Left renal cortex interstitium (tissue), 4 donors: ENCODE data around the gene SGPP2. TPM values are rescaled to one million over a fixed set of nuclear protein-coding genes. Genes with fewer than 3 reads are reported as not detected.

Source experiments
- DNase-seq, 4 donors: peaks; one replicate each; pipeline ENCODE4 v3.0.0-alpha.2; 2013; ENCODE audit warnings: low read depth in 4 of 4, low spot score in 2 of 4, missing footprints in 1 of 4
- polyA plus RNA-seq, 4 donors: library from polyadenylated mRNA; unstranded; fragments of 120-200 nt; gene quantifications; one replicate each; pipeline ENCODE4 v1.2.1, GENCODE V29; 2013; ENCODE audit not compliant: insufficient read length in 4 of 4

SGPP2 gene
- polyA plus RNA-seq, 4 donors: 17.1 to 20.2 (median 17.3) TPM

DNA sequence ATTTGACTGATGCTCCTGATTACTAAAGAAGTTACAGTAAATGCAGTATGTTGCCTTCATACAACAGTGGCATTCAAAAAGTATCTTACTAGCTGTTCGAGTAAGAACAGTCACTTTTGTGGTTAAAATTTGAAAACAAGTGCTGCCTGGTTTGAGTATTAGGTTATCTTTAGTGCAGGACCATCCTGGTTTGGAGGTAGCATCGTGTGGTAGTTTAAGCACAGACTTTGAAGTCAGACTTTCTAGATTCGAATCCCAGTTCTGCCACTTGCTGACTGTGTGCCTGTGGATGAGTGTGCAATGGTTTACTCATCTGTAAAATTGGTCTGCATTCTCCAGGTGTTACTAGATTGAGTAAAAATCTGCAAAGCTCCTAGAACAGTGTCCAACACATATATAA, 96.8 kb downstream of the SGPP2 start:
- DNase-seq: no peak

DNA sequence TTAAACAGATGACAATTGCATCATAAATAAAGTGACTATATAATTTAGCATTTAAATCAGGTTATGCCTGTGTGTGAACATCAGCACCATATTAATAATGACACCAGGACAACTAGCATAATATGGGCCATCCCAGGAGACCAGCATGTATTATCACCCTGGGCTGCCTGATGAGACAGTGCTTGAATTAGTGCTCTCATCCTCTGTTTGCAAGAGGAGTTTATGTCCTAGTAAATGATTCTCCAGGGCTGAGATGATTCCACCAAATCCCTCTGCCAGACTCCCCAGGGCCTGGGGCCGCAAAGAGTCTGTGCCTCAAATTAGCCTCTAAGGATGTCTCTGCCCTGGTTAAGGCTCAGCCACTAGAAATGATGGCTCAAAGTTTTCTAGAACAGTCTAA, 97.7 kb downstream of the SGPP2 start:
- DNase-seq: no peak

DNA sequence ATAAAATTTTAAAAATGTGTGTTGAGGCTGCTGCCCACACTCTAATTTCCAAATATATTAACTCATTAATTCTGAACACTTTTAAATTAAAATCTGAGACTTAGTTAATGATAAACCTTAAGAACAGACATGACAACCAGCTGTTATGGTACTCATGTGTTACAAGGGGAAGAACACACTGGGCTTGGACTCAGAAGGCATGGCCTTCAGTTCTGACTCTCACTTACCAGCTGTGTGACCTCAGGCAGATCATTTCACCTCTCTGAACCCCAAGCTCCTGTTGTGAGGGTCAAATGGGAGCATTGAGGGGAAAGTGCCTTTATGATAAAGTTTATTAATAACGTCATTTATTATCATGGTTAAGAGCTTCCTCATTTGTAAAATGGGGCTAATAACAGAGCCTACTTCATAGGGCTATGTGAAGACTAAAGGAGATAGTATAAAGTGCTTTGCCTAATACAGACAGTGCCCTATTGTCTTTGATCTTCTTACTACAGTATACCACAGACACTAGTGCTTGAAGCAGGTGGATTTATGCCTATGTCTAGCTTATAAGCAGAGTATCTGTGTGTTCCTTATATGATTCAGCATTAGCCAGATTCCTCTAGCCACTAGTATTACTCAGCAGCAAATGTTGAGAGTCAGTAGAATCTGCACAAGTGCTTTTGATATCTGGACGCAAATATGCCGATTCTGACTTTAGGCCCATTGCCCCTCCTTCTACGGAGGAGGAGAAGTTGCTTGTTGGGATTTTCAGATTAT, 99.6 kb downstream of the SGPP2 start:
- no peak for DNase-seq

DNA sequence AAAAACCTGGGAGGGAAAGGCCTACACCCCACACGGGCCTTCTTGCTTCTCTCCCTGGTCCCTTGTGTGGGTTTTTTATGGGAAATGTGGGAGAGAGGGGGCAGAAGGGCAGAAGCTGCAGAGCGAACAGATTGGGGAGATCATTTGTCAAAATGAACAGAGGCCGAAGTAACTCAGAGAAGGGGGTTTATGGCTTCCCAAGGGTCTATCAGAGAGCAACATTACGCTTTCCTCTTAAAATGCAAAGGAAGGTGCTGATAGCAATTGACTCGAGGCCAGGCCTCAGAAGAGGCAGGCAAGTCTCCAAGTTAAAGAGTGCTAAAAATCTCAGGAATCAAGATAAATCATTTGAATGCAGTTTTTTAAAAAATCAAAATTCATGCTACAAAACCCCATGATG, 101.5 kb downstream of the SGPP2 start:
- peak in 2 of 4 donors; percentile 49 to 60 for DNase-seq

DNA sequence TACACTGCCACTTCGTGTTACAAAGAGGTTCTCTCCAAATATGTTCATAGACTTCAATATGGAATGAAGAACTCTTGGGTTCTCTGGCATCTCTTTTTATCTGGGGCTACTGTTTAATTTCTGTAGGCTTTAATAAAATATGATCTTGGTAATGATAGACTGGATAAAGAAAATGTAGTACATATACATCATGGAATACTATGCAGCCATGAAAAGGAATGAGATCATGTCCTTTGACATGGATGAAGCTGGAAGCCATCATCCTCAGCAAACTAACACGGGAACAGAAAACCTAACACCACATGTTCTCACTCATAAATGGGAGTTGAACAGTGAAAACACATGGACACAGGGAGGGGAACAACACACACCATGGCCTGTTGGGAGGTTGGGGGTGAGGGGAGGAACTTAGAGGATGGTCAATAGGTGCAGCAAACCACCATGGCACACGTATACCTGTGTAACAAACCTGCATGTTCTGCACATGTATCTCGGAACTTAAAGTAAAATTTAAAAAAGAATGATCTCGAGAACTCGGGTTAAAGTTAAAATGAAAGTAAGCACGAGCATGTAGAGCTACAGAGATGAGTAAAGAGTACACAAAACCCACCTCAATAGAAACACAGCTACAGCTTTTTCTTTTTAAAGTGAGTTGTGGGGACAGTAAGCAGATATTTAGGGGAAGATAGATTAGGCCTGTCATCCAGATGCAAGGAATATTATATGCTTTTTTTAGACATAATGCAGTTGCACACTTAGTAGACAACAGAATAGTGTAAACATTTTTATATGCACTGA, 102.3 kb downstream of the SGPP2 start:
- DNase-seq: no peak

DNA sequence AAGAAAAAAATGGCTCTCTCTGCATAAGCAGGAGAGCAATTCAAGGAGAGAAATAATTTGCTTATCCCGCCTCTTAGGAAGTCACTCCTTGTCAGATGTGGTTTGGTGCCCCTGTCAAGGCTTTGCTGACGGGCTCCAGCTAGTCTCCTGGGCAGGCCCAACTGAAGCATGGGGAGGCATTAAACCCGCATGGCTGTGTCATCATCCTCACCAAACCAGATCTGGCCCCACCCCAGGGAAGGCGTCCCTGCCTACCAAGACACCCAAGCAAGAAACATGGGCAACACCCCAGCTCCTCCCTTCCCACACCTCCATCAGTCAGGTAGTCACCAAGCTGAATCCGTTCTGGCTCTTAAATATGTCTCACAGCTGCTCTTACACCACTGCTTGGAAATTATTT, 108.0 kb downstream of the SGPP2 start:
- no peak for DNase-seq

DNA sequence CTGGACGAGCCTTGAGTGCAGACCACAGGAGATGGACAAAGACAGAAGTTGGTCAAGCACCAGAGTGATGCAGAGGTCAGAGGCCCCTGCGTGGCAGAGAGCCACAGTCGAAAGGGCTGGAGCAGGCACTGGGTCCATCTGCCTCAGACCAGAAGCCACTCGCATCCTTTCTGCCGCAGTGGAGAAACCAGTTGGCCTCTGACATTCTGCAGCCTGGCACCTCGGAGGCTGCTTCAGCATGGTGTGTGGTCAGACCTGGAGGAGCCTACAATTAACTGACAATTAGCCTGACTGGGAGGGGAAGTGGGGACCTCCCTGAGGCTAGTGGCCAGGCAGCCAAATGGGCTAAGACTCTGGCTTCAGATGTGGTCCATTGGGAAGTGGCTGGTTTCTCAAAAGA, 111.1 kb downstream of the SGPP2 start:
- no peak for DNase-seq

DNA sequence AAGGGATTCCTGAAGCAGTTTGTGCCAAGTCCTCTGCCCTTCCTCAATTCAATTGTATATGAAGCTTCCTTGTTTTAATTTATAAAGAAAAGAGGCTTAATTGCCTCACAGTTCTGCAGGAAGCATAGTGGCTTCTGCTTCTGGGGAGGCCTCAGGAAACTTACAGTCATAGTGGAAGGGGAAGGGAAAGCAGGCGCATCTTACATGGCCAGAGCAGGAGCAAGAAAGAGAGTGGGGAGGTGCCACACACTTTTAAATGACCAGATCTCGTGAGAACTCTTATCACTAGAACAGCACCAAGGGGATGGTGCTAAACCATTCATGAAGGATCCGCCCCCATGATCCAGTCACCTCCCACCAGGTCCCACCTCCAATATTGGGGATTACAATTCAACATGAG, 114.2 kb downstream of the SGPP2 start:
- DNase-seq: no peak

DNA sequence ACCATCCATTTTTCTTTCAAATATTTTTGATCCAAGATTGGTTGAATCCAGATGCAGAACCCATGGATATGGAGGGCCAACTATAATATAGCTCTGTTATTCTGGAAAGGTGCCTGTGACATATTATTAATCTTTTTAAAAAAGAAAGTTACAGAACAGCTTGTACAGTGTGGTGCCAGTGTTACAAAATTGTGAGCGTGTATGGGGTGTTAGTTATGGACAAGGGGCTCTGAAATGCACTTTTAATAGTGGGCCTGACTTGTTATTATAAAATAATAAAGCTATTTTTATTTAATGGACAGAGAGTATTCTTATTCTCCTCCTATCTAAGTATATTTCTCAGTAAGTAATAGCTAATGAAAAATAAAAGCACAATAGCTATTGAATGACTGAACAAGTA, 120.3 kb downstream of the SGPP2 start:
- no peak for DNase-seq

DNA sequence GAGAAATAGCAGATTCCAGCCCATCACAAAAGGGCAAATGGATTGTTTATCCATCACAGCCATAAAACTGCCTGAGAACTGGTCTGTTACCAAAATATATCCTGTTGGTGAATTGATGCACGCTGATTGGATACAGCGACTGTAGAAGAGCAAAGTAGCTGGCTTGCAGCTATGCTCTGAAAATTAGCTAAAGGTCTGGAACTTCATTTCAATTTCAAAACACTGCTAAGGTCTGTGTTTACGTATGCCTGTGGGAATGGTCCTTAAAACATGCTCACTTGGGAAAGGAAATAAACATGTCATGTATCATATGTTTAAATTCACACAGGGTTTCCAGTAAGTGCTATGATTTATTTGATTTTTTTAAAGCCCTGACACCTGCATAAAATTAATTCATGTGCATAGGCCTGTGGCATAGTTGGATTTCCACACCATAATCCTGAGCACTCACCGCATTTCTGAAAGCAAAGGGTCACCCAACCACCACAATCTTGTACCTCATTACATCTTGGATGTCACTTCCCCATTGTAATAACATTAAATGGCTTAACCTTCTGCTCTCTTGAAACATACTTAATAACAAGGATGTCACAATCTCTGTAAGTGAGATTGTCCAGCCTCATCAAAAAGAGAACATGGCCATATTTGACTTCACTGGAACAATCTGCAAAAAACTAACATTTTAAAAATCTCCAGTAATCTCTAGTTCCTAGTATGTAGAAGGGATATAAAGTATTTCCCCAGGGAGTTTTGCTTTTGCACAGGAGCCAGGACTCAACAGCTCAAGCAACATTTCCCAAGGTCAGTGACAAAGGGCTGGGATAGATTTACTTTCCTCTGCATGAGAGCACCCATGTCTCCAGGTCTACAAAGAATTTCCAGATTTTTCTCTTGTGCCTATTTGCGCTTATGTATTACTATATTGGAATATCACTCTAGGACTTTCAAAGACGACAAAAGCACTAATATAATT, 121.8 kb downstream of the SGPP2 start:
- DNase-seq: peak in 1 of 4 donors; percentile 28

DNA sequence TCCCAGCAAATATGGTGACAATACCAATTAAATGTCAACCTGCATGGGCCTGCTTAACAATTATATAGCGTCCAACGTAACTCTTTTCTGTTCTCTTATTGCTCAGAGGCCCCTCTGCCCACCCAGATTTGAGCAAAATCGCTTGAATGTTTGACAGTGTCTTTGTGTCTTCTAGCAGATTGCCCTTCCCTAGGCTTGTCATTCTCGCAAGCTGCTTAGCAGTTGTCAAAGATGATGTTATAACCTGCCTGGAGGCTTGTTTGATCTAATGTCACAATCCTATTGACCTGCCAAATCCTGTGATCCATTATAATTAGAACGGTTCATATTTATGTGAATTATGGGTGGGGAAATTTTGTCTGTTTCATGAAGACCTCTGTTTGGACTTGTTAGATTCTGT, 122.7 kb downstream of the SGPP2 start:
- DNase-seq: no peak

DNA sequence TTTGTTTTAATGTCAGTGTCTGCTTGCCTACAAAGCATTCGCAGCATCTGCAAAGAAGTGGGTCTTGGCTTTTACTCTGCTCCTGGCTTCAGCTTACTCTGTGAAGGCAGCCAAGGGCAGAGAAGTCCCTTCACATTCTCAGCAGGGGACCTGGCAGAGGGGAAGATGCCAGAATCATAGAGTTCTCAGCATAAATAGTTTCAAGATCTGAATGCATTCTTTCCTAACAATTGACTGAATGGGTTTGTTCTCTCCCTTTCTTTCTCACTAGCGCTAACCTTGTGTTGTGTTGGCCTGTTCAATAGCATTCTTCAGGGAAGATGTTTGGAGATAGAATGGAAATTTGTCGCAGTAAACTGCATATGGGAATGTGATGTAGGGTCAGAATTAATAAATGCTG, 124.6 kb downstream of the SGPP2 start:
- no peak for DNase-seq

DNA sequence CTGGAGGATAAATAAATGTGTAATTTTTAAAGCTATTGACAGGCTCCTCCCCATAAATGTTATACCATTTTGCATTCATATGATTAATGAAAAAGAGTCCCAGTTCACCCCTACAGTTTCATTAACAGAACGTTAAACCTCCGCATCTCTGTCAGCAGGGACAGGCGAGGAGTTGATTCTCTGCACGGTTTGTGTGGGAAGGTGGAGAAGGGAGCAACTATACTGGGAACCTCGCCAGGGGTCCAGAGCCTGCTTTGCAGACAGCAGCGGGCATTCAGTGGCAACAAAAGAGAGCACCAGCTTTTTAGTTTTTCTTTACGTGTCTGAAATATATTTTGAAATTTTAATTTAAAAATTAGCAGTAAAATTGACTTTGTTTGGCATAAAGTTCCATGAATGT, 130.2 kb downstream of the SGPP2 start:
- DNase-seq: no peak

DNA sequence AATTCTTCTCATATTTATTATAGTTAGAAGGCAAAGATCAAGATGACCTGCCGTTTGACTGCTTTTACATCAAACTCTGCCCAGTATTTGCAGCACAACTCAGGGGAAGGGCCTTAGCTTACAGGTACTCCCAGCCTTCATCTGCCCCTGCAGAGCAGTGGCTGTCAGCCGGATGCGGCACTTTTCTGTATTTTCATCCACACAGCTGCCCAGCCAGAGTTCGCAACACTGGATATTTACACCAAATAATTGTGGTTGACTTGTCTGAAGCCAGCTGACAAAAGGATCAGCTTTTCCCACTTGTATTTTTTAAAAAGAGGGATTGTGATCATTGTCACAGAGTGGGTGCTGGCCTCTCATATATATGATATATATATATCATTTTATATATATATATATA, 136.8 kb downstream of the SGPP2 start:
- DNase-seq: no peak

DNA sequence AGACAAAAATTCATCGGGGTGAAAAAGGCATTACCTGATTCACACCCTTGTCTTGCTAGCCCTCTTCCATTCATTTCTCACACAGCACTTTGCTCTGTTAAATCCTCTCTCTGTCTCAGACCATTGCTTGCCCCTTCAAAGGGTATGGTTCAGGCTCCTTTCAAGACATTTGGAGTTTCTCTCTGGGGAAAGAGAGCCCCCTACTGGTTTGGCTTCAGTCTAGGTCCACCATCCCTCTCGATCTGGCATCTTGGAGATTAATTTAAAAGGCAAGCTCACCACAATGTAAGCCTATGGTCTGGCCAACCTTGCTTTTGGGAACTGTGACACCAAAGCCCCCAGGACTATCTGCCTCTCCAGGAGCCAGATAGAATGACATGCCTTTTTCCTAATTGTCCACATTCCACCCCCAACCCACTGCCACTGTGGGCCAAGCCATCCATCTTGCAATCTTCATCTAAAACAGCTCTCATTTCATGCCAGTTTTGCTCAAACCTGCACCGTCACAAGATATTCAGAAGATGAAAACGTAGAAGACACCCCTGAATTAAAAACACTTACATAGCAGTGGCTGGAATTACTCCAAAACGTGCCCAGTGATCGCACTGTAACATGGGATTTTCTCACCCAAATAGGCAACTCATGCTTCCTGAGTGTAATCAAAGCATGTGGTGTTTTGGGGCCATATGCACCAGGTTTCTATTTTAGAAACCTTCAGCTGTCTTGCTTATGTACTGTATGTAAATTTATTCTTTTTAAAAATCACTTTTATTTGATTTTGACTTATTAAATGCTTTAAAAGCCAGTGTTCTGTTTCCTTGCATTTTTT, 137.7 kb downstream of the SGPP2 start:
- DNase-seq: peak in 3 of 4 donors; percentile 59 to 76 (median 64)

DNA sequence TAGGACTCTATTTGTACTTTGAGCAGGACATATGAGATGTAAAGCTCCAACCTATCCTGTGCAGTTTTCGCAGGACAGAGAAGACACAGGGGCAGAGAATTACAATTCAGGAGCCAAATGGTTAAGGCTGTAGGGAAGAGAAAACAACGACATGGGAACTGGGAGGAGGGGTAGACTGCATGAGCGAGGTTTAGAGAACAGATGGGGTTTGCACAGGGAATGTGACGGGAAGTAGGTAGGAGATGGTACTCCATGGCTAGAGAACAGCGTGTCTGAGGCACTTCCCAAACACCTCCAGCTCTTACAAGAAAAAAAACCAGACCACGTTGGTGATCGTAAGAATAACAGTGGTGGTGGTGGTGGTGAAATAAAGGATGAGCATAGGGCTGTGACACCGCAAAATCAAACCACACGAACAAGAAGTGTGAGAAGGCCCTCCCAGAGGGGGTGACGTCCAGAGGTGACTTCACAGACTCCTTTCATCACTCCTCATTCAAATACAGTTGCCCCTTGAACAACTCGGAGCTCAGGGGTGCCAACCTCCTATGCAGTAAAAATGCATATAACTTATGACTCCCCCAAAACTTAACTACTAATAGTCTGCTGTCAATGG, 138.9 kb downstream of the SGPP2 start:
- no peak for DNase-seq

DNA sequence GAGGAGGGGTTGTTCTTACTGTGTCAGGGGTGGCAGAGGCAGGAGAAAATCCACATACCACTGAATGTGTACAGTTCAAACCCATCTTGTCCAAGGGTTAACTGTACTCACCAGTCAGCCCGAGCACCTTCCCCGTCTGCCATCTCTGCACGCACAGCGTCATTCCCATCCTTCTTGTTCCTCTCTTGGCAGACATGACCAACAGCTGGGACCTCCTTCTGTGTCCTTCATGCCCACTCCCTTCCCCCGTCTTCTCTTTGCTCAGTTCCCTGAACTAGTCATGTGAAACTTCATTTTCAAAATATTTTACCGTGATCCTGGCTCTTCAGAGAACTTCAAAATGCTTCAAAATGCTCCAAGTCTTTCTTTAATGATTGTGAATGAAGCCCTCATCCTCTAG, 139.6 kb downstream of the SGPP2 start:
- DNase-seq: no peak

DNA sequence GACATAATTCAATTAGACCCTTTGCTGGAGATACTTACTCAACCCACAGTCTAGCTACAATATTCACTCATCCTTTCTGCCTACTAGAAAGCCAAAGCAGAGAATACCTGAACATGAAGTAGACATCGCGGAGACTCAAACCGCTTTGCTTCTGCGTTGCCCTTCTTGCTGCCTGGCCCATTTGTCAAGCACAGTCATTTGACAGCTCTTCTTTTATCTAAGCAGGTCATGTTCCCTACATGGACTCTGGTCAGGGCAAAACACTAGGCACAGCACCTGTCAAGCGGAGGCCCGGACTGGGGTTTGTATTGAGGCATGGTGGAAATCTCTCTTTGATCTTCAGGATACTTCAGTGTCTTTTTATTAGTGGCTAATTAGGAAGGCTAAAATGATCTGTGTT, 141.9 kb downstream of the SGPP2 start:
- DNase-seq: no peak

DNA sequence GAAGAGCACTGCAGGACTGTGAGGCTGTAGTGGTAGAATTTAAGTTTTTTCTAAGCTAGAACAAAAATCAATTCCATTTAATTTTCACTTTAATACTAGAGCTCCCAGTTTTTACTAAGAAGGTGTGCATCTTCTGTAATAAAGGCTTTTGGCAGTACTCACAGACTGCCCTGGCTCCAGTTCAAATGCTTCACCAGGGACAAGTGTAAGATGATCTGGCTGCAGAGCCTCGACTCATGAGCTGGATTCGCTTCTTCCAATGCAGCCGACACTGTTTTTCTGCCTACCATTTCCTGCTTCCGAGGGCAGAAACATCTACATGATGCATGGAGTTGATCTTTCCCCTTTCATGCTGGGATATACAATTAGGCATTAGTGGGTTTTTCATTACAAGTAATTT, 144.5 kb downstream of the SGPP2 start:
- no peak for DNase-seq

DNA sequence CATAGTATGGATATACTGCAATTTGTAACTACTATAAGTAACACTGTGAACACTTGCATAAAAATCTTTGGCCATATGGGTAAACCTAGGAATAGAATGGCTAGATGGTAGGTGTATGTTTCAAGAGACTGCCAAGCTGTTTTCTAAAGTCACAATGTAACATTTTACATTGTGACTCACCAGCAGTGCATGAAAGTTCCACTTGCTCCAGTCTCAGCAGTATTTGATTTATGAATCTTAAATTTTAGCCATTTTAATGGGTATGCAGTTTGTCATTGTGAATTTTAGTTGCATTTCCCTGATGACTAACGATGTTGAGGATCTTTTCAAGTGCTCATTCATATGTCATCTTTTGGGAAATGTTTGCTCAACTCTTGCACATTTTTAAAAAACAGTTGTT, 145.5 kb downstream of the SGPP2 start:
- DNase-seq: no peak
